Measurements from ENCODE around the gene BTG2. TPM values are rescaled to one million over a fixed set of nuclear protein-coding genes. Genes with fewer than 3 reads are reported as not detected.

The BTG2 gene
- total RNA-seq, 4 donors from 2014 or later: 41.9 to 82.1 (median 51.9) TPM

DNA sequence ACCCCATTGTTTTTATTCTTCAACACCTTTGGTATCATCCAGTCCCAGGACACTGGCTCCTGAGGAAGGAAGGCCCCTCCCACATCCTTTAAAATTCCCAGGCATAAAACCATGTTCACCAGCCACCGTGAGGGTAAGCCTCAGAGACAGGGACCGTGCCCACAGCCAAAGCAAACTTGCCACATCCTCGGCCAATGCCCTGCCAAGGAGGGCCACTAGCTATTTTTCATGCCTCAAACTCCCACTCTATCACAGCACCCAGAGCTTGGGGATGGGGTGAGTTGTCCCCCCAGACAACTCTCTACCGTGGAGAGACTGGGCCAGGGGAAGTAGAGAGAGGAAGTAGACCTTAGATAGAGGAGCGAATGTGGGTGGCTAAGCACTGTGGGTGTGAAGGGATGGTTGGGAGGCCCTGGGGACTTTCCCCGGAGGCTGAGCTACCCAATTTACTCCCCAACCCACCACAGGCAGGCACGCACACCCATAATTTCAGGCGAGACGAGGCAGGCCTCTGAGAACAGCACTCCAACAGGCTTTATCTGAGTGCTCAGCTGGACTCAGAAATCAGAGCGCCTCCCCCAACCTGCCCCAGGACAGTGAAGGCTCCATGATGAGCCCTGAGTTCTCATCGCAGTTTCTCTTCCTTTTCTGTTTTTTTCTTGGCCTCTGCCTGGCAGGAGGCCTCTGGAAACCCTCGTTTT is 15.9 kb upstream of the BTG2 start:
- Histone ChIP-seq H3K27ac (peak overlapping the region; percentile 94 to 99 (median 98)), H3K4me1 (peaks cover 39 to 73% of the 10 kb centered on the region in 2 donors), H3K4me3 (replicated peaks in 1 of 3) (no peak overlapping the region), H3K36me3 (no peaks in the 10 kb centered on the region), H3K27me3 (no peaks in the 10 kb centered on the region), H3K9me3 (no peaks in the 10 kb centered on the region)
- DNase-seq: no peak
- WGBS, 2 donors: 61 to 82% methylated on average over 12 of the region's 12 CpGs
- TF ChIP-seq POLR2A (IDR thresholded peaks at IDR 0.05): no peak
- TF ChIP-seq, protein P1, sequence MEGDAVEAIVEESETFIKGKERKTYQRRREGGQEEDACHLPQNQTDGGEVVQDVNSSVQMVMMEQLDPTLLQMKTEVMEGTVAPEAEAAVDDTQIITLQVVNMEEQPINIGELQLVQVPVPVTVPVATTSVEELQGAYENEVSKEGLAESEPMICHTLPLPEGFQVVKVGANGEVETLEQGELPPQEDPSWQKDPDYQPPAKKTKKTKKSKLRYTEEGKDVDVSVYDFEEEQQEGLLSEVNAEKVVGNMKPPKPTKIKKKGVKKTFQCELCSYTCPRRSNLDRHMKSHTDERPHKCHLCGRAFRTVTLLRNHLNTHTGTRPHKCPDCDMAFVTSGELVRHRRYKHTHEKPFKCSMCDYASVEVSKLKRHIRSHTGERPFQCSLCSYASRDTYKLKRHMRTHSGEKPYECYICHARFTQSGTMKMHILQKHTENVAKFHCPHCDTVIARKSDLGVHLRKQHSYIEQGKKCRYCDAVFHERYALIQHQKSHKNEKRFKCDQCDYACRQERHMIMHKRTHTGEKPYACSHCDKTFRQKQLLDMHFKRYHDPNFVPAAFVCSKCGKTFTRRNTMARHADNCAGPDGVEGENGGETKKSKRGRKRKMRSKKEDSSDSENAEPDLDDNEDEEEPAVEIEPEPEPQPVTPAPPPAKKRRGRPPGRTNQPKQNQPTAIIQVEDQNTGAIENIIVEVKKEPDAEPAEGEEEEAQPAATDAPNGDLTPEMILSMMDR (IDR thresholded peaks at IDR 0.05): no peak
- intact Hi-C loops (cut with DNase I): no loop called here

DNA sequence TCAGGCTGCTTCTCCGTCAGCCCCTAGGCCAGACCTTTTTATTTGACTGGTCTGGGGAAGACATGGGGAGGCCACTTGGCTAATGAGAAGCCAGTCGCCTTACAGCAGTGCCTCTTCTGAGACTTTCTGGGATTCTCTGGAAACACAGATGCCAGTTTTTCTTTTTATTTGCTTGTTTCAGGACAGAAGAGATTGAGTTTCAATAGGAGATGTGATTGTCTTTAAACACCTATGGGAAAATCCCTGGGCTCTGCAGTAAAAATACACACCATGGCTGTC is 15.4 kb upstream of the BTG2 start:
- 64 to 89% methylated on average over 2 of the region's 2 CpGs for WGBS, 2 donors
- no peak for DNase-seq
- H3K27me3 ChIP-seq: no peaks in the 10 kb centered on the region
- peak overlapping the region; percentile 94 to 99 (median 98) for H3K27ac ChIP-seq
- no peaks in the 10 kb centered on the region for H3K36me3 ChIP-seq
- no peaks in the 10 kb centered on the region for H3K9me3 ChIP-seq
- no peak overlapping the region for H3K4me3 ChIP-seq (replicated peaks in 1 of 3)
- TF ChIP-seq, protein P1 (IDR thresholded peaks at IDR 0.05): no peak
- TF ChIP-seq POLR2A (IDR thresholded peaks at IDR 0.05): no peak
- intact Hi-C loops (cut with DNase I): no loop called here
- peaks cover 36 to 68% of the 10 kb centered on the region in 2 donors for H3K4me1 ChIP-seq

DNA sequence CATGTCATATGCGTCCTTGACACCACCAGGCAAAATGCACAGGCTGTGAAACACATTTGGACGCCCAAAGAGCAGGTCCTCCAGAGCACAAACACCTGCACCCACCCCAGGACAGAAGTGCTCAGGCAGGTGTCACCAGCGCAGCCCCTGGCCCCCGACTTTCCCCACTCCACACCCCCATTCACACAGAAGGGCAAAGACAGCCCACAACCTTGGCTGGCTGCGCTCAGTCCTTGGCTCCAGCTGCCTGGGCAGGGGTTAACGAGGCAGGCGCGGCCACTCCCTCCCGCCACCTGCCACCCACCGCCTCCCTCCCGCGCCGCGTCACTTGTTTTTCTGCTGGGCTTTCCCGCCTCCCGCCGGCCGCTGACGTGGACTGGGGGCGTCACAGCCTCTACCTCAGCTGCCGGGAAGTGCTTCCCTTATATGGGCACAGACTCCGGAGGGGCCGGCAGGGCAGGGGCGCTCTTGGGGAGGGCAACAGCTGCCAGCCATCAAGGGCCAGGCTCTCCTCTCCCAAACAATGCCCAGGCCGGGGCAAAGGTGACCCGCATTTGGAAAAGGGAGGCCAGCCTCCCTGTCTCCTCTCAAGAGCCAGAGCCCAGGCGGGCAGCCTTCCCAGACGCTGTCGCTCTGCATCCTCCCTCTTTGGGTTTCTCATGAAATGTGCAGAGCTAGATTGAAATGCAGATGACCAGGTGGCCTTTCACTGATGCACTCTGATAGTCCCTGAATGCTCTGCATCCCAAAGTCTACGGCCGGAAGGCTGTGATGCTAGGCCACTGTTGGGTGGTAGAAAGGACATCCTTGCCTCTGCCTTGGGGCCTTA is 14.8 kb upstream of the BTG2 start:
- Histone ChIP-seq H3K27me3 (no peaks in the 10 kb centered on the region), H3K9me3 (no peaks in the 10 kb centered on the region), H3K36me3 (no peaks in the 10 kb centered on the region), H3K4me3 (replicated peaks in 1 of 3) (no peak overlapping the region), H3K27ac (peak overlapping the region; percentile 94 to 99 (median 98)), H3K4me1 (peaks cover 35 to 62% of the 10 kb centered on the region in 2 donors)
- peak; percentile 97 to 98 for DNase-seq
- WGBS, 2 donors: 22 to 42% methylated on average over 7 to 13 of the region's 31 CpGs
- intact Hi-C loops (cut with DNase I): no loop called here
- TF ChIP-seq, protein P1 (IDR thresholded peaks at IDR 0.05): no peak
- peak in 1 of 2 donors; percentile 86 for TF ChIP-seq POLR2A (IDR thresholded peaks at IDR 0.05)

DNA sequence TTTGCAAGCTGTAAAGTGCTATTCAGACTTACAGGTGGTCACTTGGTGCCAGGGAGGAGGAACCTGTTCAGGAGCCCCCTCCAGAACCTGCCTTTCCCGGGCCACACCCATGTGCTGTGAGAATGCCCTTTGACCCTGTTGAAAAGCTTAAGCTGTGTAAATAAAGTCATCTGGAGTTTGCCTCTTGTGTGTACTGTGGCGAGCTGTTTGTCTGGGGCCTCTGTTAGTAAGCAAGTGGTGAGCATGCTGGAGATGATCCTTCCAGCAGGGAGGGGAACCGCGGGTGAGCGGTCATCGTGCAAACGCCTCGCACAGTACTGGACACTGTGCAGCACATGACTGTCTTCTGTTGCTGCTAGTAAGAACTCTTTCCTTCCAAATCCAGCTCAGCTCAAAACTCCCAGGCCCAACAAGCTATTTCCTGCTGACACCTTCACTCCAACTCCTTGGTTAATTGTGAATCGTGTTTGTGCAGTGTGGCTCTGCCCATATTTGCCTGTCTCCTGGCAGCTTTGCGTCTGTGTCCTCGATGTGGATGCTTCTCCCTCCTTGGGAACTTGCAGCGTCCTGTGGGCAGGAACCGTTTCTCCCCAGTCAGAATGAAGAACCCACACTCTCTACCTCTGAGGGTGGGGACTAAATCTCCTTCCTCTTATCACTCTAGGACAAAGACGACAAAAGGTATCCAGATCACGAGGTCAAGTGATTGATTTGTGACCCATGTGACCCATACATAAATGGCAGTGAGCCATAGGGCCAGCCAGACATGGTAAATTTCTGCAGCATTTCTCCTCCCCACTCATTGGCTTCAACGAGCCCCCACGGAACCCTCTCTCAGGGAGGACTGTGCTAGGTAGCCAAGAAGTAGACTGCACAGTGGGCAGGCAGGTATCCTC is 13.9 kb upstream of the BTG2 start:
- Histone ChIP-seq H3K27me3 (no peaks in the 10 kb centered on the region), H3K36me3 (no peaks in the 10 kb centered on the region), H3K27ac (peak overlapping the region; percentile 94 to 99 (median 98)), H3K9me3 (no peaks in the 10 kb centered on the region), H3K4me1 (peaks cover 29 to 53% of the 10 kb centered on the region in 2 donors), H3K4me3 (replicated peaks in 1 of 3) (no peak overlapping the region)
- 74 to 82% methylated on average over 14 to 17 of the region's 17 CpGs for WGBS, 2 donors
- intact Hi-C loops (cut with DNase I): no loop called here
- TF ChIP-seq, protein P1 (IDR thresholded peaks at IDR 0.05): no peak
- peak in 1 of 2 donors; percentile 17 for TF ChIP-seq POLR2A (IDR thresholded peaks at IDR 0.05)
- DNase-seq: peak; percentile 75 to 79

Data from thyroid gland (tissue), 4 donors.